ENCODE results near the gene DHCR24. TPM values are rescaled to one million over a fixed set of nuclear protein-coding genes. Genes with fewer than 3 reads are reported as not detected.

Gene DHCR24
- total RNA-seq, 1 donor from 2014 or later: 181 TPM

- no peak overlapping the region for H3K27ac Mint-ChIP-seq (ENCODE audit: unreplicated experiment)
- H3K27me3 Mint-ChIP-seq (ENCODE audit: unreplicated experiment): peaks cover 3% of the 10 kb centered on the region
- no peaks in the 10 kb centered on the region for H3K9me3 Mint-ChIP-seq (ENCODE audit: unreplicated experiment)
- H3K4me3 Mint-ChIP-seq (ENCODE audit: unreplicated experiment): no peak overlapping the region
- no peaks in the 10 kb centered on the region for H3K4me1 Mint-ChIP-seq (ENCODE audit: unreplicated experiment)
- H3K36me3 Mint-ChIP-seq (ENCODE audit: low read depth, unreplicated experiment): peaks cover 4% of the 10 kb centered on the region
- no peak for DNase-seq (ENCODE audit: low spot score)
- no peak for TF ChIP-seq CTCF (IDR thresholded peaks at IDR 0.05; ENCODE audit: unreplicated experiment)
Observed at GRCh38 chr1:54805466-54805865, 81.5 kb downstream of the DHCR24 start.

- H3K4me1 Mint-ChIP-seq (ENCODE audit: unreplicated experiment): no peaks in the 10 kb centered on the region
- no peak for DNase-seq (ENCODE audit: low spot score)
- H3K9me3 Mint-ChIP-seq (ENCODE audit: unreplicated experiment): no peaks in the 10 kb centered on the region
- TF ChIP-seq CTCF (IDR thresholded peaks at IDR 0.05; ENCODE audit: unreplicated experiment): no peak
- H3K27me3 Mint-ChIP-seq (ENCODE audit: unreplicated experiment): peaks cover 3% of the 10 kb centered on the region
- H3K4me3 Mint-ChIP-seq (ENCODE audit: unreplicated experiment): no peak overlapping the region
- H3K36me3 Mint-ChIP-seq (ENCODE audit: low read depth, unreplicated experiment): peaks cover 4% of the 10 kb centered on the region
- no peak overlapping the region for H3K27ac Mint-ChIP-seq (ENCODE audit: unreplicated experiment)
Observed at GRCh38 chr1:54804471-54805132, 82.4 kb downstream of the DHCR24 start.

- H3K9me3 Mint-ChIP-seq (ENCODE audit: unreplicated experiment): no peaks in the 10 kb centered on the region
Observed at GRCh38 chr1:54803761-54804470, 83.1 kb downstream of the DHCR24 start.

GRCh38 chr1:54800899-54801759, 85.9 kb downstream of the DHCR24 start, which contains the start of gene TTC22:
Gene TTC22, minus strand, starts transcription at chr1:54801323. Its CDS starts 160 bp downstream, at chr1:54801163.
- no peaks in the 10 kb centered on the region for H3K9me3 Mint-ChIP-seq (ENCODE audit: unreplicated experiment)
- TF ChIP-seq CTCF (IDR thresholded peaks at IDR 0.05; ENCODE audit: unreplicated experiment): no peak
- peaks cover 4% of the 10 kb centered on the region for H3K36me3 Mint-ChIP-seq (ENCODE audit: low read depth, unreplicated experiment)
- peaks cover 3% of the 10 kb centered on the region for H3K27me3 Mint-ChIP-seq (ENCODE audit: unreplicated experiment)
- H3K27ac Mint-ChIP-seq (ENCODE audit: unreplicated experiment): no peak within 1 kb of the TSS
- H3K4me1 Mint-ChIP-seq (ENCODE audit: unreplicated experiment): no peaks in the 10 kb centered on the region
- H3K4me3 Mint-ChIP-seq (ENCODE audit: unreplicated experiment): no peak within 1 kb of the TSS
- DNase-seq (ENCODE audit: low spot score): peak; percentile 19

More at GRCh38 chr1:54803761-54804470, 83.1 kb downstream of the DHCR24 start:
- H3K4me3 Mint-ChIP-seq (ENCODE audit: unreplicated experiment): no peak overlapping the region
- DNase-seq (ENCODE audit: low spot score): no peak
- no peak overlapping the region for H3K27ac Mint-ChIP-seq (ENCODE audit: unreplicated experiment)
- peaks cover 4% of the 10 kb centered on the region for H3K36me3 Mint-ChIP-seq (ENCODE audit: low read depth, unreplicated experiment)
- peaks cover 4% of the 10 kb centered on the region for H3K27me3 Mint-ChIP-seq (ENCODE audit: unreplicated experiment)
- no peaks in the 10 kb centered on the region for H3K4me1 Mint-ChIP-seq (ENCODE audit: unreplicated experiment)
- no peak for TF ChIP-seq CTCF (IDR thresholded peaks at IDR 0.05; ENCODE audit: unreplicated experiment)
